Vagina (tissue), 2 donors: Measurements from ENCODE around the gene PMAIP1.
"Not testable (repeated sequence)": the region's sequence is repeated elsewhere in the genome, so short reads cannot be mapped to it uniquely, and the experiment has no call there.

Experiments
- POLR2AphosphoS5 ChIP-seq, 2 donors: sonication (generic); formaldehyde crosslinking; IDR thresholded peaks; one replicate each; pipeline ENCODE4 v1.9.0; 2017; ENCODE audit warnings: antibody characterized with exemption in 2 of 2, mild to moderate bottlenecking in 2 of 2, low read depth in 1 of 2; ENCODE audit not compliant: insufficient read depth in 1 of 2
- TF ChIP-seq, protein P1 (sequence below), 3 experiments: fragments of 450-650 bp in 2 of 3; fragments of 200-600 bp in 1 of 3; sonication (generic) in 1 of 3; IDR thresholded peaks; one replicate each; pipeline ENCODE4 v1.5.1; 2017 to 2019; ENCODE audit warnings: antibody characterized with exemption in 3 of 3, mild to moderate bottlenecking in 2 of 3, moderate library complexity in 2 of 3

DNA sequence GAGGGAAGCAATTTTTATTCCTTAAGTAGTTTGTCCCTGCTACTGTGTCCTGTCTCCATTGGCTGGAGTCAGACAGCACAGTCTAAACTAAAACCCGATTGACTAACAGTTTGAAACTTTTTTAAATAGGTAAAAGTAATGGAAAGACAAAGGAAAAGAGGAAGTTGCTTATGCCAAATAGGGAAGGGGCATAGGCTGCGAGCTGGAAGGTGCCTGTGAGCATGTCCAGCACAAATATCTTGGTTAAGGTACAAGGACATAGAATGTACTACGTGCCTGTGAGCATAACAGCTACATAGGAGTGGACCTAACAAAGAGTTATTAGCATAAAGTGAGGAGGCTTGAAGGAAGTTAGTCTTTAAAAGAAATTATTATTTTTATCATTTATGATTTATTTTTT lies 13.4 kb upstream of the PMAIP1 start:
- TF ChIP-seq POLR2AphosphoS5 (IDR thresholded peaks at IDR 0.05; ENCODE audit: insufficient read depth in 1 of 2, low read depth in 1 of 2): not testable (repeated sequence)
- TF ChIP-seq, protein P1, sequence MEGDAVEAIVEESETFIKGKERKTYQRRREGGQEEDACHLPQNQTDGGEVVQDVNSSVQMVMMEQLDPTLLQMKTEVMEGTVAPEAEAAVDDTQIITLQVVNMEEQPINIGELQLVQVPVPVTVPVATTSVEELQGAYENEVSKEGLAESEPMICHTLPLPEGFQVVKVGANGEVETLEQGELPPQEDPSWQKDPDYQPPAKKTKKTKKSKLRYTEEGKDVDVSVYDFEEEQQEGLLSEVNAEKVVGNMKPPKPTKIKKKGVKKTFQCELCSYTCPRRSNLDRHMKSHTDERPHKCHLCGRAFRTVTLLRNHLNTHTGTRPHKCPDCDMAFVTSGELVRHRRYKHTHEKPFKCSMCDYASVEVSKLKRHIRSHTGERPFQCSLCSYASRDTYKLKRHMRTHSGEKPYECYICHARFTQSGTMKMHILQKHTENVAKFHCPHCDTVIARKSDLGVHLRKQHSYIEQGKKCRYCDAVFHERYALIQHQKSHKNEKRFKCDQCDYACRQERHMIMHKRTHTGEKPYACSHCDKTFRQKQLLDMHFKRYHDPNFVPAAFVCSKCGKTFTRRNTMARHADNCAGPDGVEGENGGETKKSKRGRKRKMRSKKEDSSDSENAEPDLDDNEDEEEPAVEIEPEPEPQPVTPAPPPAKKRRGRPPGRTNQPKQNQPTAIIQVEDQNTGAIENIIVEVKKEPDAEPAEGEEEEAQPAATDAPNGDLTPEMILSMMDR (IDR thresholded peaks at IDR 0.05): not testable (repeated sequence)
